Stimulated activated CD8-positive, alpha-beta memory T cell treated with anti-CD3 and anti-CD28 coated beads, Interleukin-12 subunit alpha, Interleukin-12 subunit beta, amount 100 ng/mL, for 1 hour (primary cell): Measurements from ENCODE around the gene TGM4.
A peak's percentile ranks its signal among the peaks of the same experiment; 100 is the strongest.

Experiments
- DNase-seq: peaks from one replicate; pipeline ENCODE4 v3.0.0-alpha.2; 2020; ENCODE audit warnings: low read depth

The TGM4 gene

GRCh38 chr3:44880284-44880683 is 5.9 kb downstream of the TGM4 start:
- no peak for DNase-seq

GRCh38 chr3:44883213-44883955 is 9.0 kb downstream of the TGM4 start:
- DNase-seq = no peak

GRCh38 chr3:44883999-44884431 is 9.6 kb downstream of the TGM4 start:
- DNase-seq = no peak

- no peak for DNase-seq
Measured at GRCh38 chr3:44885618-44886017, 11.2 kb downstream of the TGM4 start.

DNA sequence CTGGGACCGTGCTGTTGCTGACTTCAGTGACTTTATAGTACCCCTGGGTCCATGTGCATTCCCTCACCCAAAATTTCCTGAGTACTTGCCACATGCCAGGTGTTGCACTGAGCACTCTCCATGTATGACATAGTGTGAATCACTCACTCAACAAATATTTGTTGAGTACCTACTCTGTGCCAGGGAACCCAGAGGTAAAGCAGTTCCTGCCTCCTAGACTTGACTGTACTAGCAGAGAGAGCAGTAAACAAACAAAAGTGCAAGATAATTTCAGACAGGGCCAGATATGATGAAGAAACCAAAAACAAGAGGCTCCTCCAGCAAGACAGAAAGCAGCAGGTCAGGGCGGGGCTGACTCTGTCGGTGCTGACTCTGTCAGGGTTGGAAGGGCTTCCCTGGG is 12.2 kb downstream of the TGM4 start:
- DNase-seq = no peak

- DNase-seq = no peak
Measured at GRCh38 chr3:44887101-44887500, 12.7 kb downstream of the TGM4 start.

DNA sequence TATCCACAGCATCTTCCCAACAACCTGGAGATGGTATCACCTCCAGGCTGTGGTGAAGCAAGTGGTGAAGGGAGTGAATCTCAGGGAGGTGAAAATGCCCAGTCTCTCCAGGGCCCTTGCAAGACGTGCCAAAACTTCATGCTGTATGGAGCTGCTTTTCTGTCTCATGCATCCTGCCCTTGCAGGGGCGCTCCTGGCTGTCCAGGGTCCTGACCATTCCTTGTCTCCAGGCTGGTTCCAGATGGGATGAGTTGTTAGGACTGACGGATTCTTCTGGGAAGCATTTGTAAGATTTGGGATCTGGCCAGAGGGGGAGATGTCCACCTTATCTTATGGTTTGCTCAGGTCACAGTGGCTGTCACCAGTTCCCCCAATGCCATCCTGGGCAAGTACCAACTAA is 15.8 kb downstream of the TGM4 start:
- DNase-seq = no peak

- DNase-seq = no peak
Measured at GRCh38 chr3:44890852-44891251, 16.4 kb downstream of the TGM4 start.

DNA sequence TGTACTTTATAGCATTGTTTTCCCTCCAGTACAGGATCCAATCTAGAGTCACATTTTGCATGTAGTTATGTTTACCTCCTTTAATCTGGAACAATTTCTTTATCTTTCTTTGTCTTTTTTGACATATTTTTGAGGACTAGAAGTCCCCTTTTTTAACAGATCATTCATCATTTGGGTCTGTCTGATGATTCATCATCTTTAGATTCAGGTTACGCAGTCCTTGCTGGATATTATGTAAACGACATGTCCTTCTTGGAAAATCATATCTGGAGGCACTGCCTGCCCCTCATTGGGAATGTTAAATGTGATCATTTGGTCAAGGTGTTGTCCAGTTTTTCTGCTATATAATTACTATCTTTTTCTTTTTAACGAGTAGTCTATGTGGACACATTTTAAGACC is 18.3 kb downstream of the TGM4 start:
- no peak for DNase-seq

GRCh38 chr3:44893097-44893496 is 18.7 kb downstream of the TGM4 start:
- no peak for DNase-seq

- DNase-seq = no peak
Measured at GRCh38 chr3:44894485-44894884, 20.1 kb downstream of the TGM4 start.

DNA sequence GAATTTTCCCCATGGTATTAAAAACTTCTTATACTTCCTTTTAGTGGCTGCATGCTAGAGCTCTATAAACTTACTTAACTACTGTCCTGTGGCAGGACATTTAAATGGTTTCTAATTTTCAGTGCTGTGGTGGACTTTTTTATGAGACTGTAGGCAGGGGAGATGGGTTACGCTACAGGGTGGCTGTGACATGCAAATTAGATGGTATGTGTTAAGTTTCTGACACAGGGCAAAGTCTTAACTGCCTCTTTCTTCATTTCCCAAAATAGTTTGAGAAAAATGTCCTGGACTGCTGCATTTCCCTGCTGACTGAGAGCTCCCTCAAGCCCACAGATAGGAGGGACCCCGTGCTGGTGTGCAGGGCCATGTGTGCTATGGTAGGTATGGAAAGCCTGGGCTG is 22.0 kb downstream of the TGM4 start:
- DNase-seq = no peak

DNA sequence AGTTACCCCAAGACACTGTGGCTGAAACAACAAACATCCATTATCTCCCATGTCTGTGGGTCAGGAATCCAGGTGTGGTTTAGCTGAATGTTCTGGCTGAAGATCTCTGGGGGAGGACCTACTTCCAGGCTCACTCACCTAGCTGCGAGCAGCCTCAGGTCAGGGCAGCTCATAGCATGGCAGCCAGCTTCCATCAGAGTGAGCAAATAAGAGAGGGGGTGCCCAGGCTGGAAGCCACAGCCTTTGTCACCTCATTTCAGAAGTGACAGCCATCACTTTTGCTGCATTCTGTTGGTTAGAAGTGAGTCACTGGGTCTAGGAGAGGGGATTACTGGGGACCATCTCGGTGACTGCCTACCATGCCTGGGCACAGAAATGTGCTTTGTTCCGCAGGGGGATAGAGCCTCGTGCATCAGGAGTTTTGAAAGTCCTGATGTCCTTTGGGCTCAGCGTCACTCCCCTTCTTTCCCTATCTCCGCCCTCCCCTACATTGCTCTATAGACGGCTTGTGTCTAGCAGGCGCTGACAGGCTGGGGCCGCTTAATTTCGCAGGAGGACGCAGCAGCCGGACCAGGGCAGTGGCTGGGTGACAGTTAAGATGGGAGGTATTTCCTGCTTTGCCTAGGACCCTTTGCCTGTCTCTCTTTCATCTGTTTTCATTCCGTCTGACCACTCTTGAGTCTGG is 25.4 kb downstream of the TGM4 start:
- DNase-seq = no peak

DNA sequence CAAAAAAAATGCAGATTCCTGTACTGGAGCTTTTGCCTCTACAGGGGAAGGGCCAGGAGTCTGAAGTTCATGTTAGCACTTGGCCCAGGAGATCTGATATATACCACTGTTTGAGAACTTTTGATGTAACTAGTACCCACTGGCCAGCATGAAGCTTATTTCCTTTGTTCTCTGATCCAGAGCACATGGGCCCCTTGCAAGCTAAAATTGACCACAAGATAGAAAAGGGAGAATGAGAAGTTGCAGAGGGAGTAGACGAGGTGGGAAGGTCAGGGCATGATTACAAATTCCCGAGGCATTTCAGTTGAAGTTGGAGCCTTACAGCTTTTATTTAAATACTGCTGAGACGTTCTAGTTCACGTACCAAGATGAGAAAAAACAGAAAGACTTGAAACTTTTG is 28.2 kb downstream of the TGM4 start:
- DNase-seq = no peak

DNA sequence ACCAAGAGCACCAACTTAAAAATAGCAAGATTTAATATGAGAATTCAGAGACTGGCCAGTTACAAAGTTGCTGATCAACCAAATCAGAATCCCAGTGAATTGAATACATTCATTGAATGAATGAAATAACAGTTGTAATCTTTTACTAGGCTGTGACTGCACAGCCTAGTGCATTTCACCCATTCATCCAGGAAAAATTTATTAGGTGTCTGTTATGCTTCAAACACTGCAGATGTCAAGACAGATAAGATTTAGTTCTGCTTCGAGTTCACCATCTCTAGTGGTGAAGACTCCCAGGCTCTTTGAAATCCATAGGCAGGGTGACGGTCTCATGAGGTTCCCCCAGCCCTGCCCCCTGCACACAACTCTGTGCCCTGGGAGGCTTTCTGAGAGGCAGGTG is 28.9 kb downstream of the TGM4 start:
- no peak for DNase-seq

DNA sequence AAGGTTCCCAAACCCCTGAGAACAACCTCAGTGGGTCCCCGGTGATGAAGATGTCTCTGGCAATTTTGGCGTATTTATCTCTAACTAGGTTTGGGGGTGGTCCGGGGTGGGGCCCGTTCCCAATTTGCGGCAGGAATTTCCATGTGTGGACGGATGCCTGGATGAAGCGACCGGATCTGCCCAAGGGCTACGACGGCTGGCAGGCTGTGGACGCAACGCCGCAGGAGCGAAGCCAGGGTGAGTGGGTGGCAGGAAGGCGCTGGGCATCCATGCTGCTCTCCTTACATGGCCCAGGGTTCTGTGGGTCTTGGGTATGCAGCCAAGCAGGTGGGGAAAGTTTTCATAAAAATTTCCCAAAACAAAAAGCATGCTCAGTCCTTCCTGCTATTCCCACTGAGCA is 29.3 kb downstream of the TGM4 start:
- DNase-seq = no peak

GRCh38 chr3:44905446-44906157 is 31.2 kb downstream of the TGM4 start:
- DNase-seq = no peak

DNA sequence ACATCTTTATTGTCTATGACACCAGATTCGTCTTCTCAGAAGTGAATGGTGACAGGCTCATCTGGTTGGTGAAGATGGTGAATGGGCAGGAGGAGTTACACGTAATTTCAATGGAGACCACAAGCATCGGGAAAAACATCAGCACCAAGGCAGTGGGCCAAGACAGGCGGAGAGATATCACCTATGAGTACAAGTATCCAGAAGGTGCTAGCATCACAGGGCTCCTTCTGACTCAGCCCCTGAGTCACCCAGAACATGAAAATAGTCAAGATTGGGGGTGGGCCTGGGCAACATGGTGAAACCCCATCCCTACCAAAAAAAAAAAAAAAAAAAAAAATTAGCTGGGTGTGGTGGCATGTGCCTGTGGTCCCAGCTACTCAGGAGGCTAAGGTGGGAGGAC is 32.6 kb downstream of the TGM4 start:
- DNase-seq = no peak

GRCh38 chr3:44907612-44908011 is 33.2 kb downstream of the TGM4 start:
- DNase-seq = no peak

DNA sequence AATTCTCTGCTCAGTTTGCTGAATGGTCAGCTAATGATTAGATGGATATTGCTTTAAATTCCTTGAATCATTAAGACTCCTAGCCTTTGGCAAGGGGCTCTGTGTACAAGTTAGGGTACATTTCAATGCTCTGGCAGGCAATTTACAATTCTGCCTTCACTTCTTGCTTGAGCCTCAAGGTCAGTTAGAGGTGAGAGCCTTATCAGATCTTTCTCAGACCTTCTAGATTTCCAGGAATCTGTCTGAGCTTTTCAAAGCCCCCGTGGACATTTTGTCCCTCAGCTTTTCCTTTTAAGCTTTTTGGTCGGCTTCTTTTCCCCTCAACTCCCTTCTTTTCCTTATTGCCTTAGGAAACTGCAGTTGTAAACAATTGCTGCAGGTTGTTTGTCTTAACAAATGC is 34.7 kb downstream of the TGM4 start:
- DNase-seq = no peak

- no peak for DNase-seq
Measured at GRCh38 chr3:44910693-44911092, 36.3 kb downstream of the TGM4 start.

- peak; percentile 47 for DNase-seq
Measured at GRCh38 chr3:44913868-44914468, 39.6 kb downstream of the TGM4 start.

DNA sequence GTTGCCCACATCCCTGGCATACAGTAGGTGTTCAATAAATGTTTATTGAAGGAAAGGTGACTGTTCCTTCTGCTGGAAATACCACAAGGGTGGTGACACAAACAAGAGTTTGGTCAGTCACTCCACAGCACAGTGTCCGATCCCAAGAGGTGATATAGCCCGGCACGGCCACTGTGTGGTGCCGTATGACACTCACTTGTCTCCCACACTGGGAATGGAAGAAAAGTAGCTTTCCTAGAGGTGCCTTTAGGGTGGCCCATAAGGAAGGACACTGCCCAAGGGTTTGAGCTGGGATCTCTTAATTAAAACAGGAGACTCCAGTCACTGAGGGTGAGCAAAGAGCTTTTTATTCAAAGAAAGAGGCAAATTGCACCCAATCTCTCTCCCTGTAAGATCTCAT is 40.5 kb downstream of the TGM4 start:
- no peak for DNase-seq
